EH (cell line): Measurements from ENCODE around the gene PCCA.
A peak's percentile ranks its signal among the peaks of the same experiment; 100 is the strongest.

ENCODE experiments used
- DNase-seq: peaks from one replicate; pipeline ENCODE4 v3.0.0-alpha.2; 2015; ENCODE audit warnings: low read depth

Gene PCCA

GRCh38 chr13:100428986-100429385 lies 340.1 kb downstream of the PCCA start:
- peak; percentile 36 for DNase-seq

GRCh38 chr13:100432611-100433010 lies 343.7 kb downstream of the PCCA start:
- no peak for DNase-seq

- DNase-seq = no peak
These were observed 344.6 kb downstream of the PCCA start for GRCh38 chr13:100433475-100433874.

GRCh38 chr13:100434010-100434763 lies 345.3 kb downstream of the PCCA start:
- DNase-seq = peak; percentile 83

- no peak for DNase-seq
These were observed 347.2 kb downstream of the PCCA start for GRCh38 chr13:100436099-100436498.

GRCh38 chr13:100438059-100438788 lies 349.3 kb downstream of the PCCA start:
- no peak for DNase-seq

GRCh38 chr13:100439247-100439970 lies 350.5 kb downstream of the PCCA start:
- no peak for DNase-seq

- DNase-seq = peak; percentile 76
These were observed 352.0 kb downstream of the PCCA start for GRCh38 chr13:100440751-100441425.

GRCh38 chr13:100442095-100442832 lies 353.4 kb downstream of the PCCA start:
- DNase-seq = no peak

- DNase-seq = peak; percentile 3
These were observed 354.5 kb downstream of the PCCA start for GRCh38 chr13:100443278-100443997.

GRCh38 chr13:100443998-100444328 lies 355.1 kb downstream of the PCCA start:
- peak; percentile 64 for DNase-seq

- no peak for DNase-seq
These were observed 358.9 kb downstream of the PCCA start for GRCh38 chr13:100447831-100448230.

GRCh38 chr13:100451923-100452322 lies 363.0 kb downstream of the PCCA start:
- no peak for DNase-seq

- DNase-seq = peak; percentile 66
These were observed 366.0 kb downstream of the PCCA start for GRCh38 chr13:100454876-100455275.

GRCh38 chr13:100458673-100459072 lies 369.8 kb downstream of the PCCA start:
- DNase-seq = no peak

- DNase-seq = no peak
These were observed 370.9 kb downstream of the PCCA start for GRCh38 chr13:100459747-100460146.

- DNase-seq = no peak
These were observed 371.4 kb downstream of the PCCA start for GRCh38 chr13:100460266-100460665.

GRCh38 chr13:100460791-100461190 lies 371.9 kb downstream of the PCCA start:
- DNase-seq = no peak

GRCh38 chr13:100461309-100462030 lies 372.6 kb downstream of the PCCA start:
- no peak for DNase-seq

- DNase-seq = no peak
These were observed 375.1 kb downstream of the PCCA start for GRCh38 chr13:100464006-100464405.
